Measurements from ENCODE around the gene CARD10. TPM values are rescaled to one million over a fixed set of nuclear protein-coding genes. Genes with fewer than 3 reads are reported as not detected.

CARD10 gene
- total and polyA plus RNA-seq, 2 of the 13 experiments (the other 11 are each of a cell fraction or from before 2014, with no cell fraction given), result 35.2 to 55.8 TPM

- Histone ChIP-seq H3K36me3 (replicated peaks in 1 of 2; ENCODE audit: control insufficient read depth in 1 of 2, insufficient read depth in 2 of 2, low read length in 2 of 2) (peaks cover 6 to 25% of the 10 kb centered on the region in 2 experiments), H3K9ac (ENCODE audit: insufficient read depth, low read depth, low read length) (peak overlapping the region; percentile 84), H3K4me2 (ENCODE audit: low read depth, low read length) (peak overlapping the region; percentile 94), H3K27ac (ENCODE audit: extremely low read length, insufficient read depth, low read length) (peak overlapping the region; percentile 71), H3K27me3 (ENCODE audit: control insufficient read depth in 1 of 2, insufficient read depth in 2 of 2, low read length in 2 of 2) (no peaks in the 10 kb centered on the region; a peak in 1 of 5 replicates), H3K79me2 (ENCODE audit: insufficient read depth, low read length) (peaks cover 47% of the 10 kb centered on the region), H2AFZ (ENCODE audit: low read length) (no peak overlapping the region), H3K9me3 (ENCODE audit: low read length) (no peaks in the 10 kb centered on the region), H3K4me3 (replicated peaks in 1 of 3; ENCODE audit: insufficient read depth in 1 of 3, low read depth in 2 of 3, low read length in 3 of 3) (peak overlapping the region; percentile 76 to 89 (median 85)), H4K20me1 (ENCODE audit: insufficient read depth, low read length) (peaks cover 5% of the 10 kb centered on the region; the same call in 1 of the 2 replicates), H3K4me1 (ENCODE audit: insufficient read depth, low read length) (peaks cover 88% of the 10 kb centered on the region)
- no TSS peak for BruUV-seq (replicated peaks)
- DNase-seq (ENCODE audit: low spot score) (no peak), ATAC-seq (0 out of 3 replicates have a peak, but pooled peaks have one; percentile 2), FAIRE-seq (no peak)
- in situ Hi-C loops (cut with HindIII; ENCODE audit: extremely low pct_ligation_motif_present, low pct_unique_long_range_greater_than_20kb), result no loop called here
- intact Hi-C loops (cut with micrococcal nuclease; ENCODE audit: unreplicated experiment), result no loop called here
- POLR2A ChIA-PET, result interaction anchor here (1.8 to 4.0 kb wide), 2 partner anchors 16 to 28 kb away, joined by 4 to 14 read pairs; no protein-coding TSS in a partner anchor
- CTCF ChIA-PET (ENCODE audit: low intra/inter-chr PET ratio, low total read pairs), result no interaction called here
- WGBS (ENCODE audit: low lambda C conversion rate), result 45% methylated on average over 5 of the region's 15 CpGs
- TF ChIP-seq ZNF709 (CRISPR knock-in tag; IDR thresholded peaks at IDR 0.05), result 0 out of 2 replicates have a peak, but pooled peaks have one; percentile 7
- TF ChIP-seq ARNT2 (CRISPR knock-in tag; IDR thresholded peaks at IDR 0.05; ENCODE audit: low read depth), result no peak
- peak; percentile 44 for TF ChIP-seq PRPF4 (IDR thresholded peaks at IDR 0.05; ENCODE audit: low read depth, low read length, poor library complexity, severe bottlenecking)
- TF ChIP-seq ATF3 (CRISPR knock-in tag; IDR thresholded peaks at IDR 0.05), result no peak
- TF ChIP-seq ZNF543 (CRISPR knock-in tag; IDR thresholded peaks at IDR 0.05), result no peak
- no peak for TF ChIP-seq MBD4 (IDR thresholded peaks at IDR 0.05; ENCODE audit: borderline replicate concordance, low read length)
- TF ChIP-seq POLR2AphosphoS5 (IDR thresholded peaks at IDR 0.05; ENCODE audit: low read depth, low read length), result no peak
- TF ChIP-seq ZBTB38 (CRISPR knock-in tag; IDR thresholded peaks at IDR 0.05), result peak; percentile 96
- TF ChIP-seq HNF1B (CRISPR knock-in tag; IDR thresholded peaks at IDR 0.05), result 0 out of 2 replicates have a peak, but pooled peaks have one; percentile 27
- TF ChIP-seq ZNF143 (CRISPR knock-in tag; IDR thresholded peaks at IDR 0.05), result no peak
- no peak for TF ChIP-seq ZNF562 (CRISPR knock-in tag; IDR thresholded peaks at IDR 0.05; ENCODE audit: borderline replicate concordance)
- TF ChIP-seq XRCC5 (optimal IDR thresholded peaks at IDR 0.05; ENCODE audit: low read length), result peak; percentile 10
- TF ChIP-seq ZNF687 (CRISPR knock-in tag; IDR thresholded peaks at IDR 0.05), result peak; percentile 37
- TF ChIP-seq ZNF577 (CRISPR knock-in tag; IDR thresholded peaks at IDR 0.05; ENCODE audit: borderline replicate concordance, low read depth), result no peak
- TF ChIP-seq TBX3 (IDR thresholded peaks at IDR 0.05; ENCODE audit: borderline replicate concordance), result no peak
- TF ChIP-seq TRIM22 (IDR thresholded peaks at IDR 0.05), result no peak
These were observed 1.3 kb downstream of the CARD10 start for GRCh38 chr22:37517826-37518450.

All from HepG2 (cell line).